H1 (cell line): Measurements from ENCODE around the gene TRIM6. TPM values are rescaled to one million over a fixed set of nuclear protein-coding genes. Genes with fewer than 3 reads are reported as not detected.
"Not testable (repeated sequence)": the region's sequence is repeated elsewhere in the genome, so short reads cannot be mapped to it uniquely, and the experiment has no call there.

Experiments
- CTCF ChIA-PET: fragments of 300-600 bp; sonication (Branson Sonifier 250); formaldehyde crosslinking; loops from one replicate; lab custom pipeline; 2021; ENCODE audit not compliant: partially characterized antibody; lab: Charles Lee
- POLR2A ChIA-PET: fragments of 300-600 bp; sonication (Branson Sonifier 250); formaldehyde crosslinking; loops from one replicate; lab custom pipeline; 2021; ENCODE audit warnings: inconsistent platforms; ENCODE audit not compliant: partially characterized antibody; lab: Charles Lee
- DNase-seq, 2 experiments: peaks; one replicate each; pipeline versions ENCODE4 v3.0.0 to v3.0.0-alpha.2; 2010 to 2022; ENCODE audit warnings: low spot score in 2 of 2, low read depth in 1 of 2, mixed read lengths in 1 of 2
- FAIRE-seq: peaks from 2 replicates; lab custom pipeline; 2011; peaks lifted over from hg19 to GRCh38; lab: Jason Lieb, UNC
- H2AFZ ChIP-seq: 2 replicates; pipeline ENCODE4 v1.8.1; 2012; ENCODE audit warnings: low read length, inconsistent platforms
- H2AK5ac ChIP-seq: 2 replicates; pipeline ENCODE4 v1.6.1; 2013; ENCODE audit warnings: low read depth, low read length
- H2BK120ac ChIP-seq: replicated peaks from 2 replicates; pipeline ENCODE3; 2013; ENCODE audit warnings: low read depth, low read length, inconsistent platforms
- H2BK12ac ChIP-seq: 2 replicates; pipeline ENCODE4 v1.6.1; 2013; ENCODE audit warnings: low read depth, low read length
- H2BK15ac ChIP-seq: 2 replicates; pipeline ENCODE4 v1.6.1; 2013; ENCODE audit warnings: low read length
- H2BK20ac ChIP-seq: 2 replicates; pipeline ENCODE4 v1.6.1; 2013; ENCODE audit warnings: low read length
- H2BK5ac ChIP-seq: 2 replicates; pipeline ENCODE4 v1.6.1; 2013; ENCODE audit warnings: low read depth, low read length
- H3K14ac ChIP-seq: 2 replicates; pipeline ENCODE4 v1.6.1; 2013; ENCODE audit warnings: inconsistent platforms; ENCODE audit not compliant: insufficient read length
- H3K18ac ChIP-seq: 2 replicates; pipeline ENCODE4 v1.6.1; 2013; ENCODE audit warnings: low read length; ENCODE audit errors: extremely low read depth
- H3K23ac ChIP-seq: 2 replicates; pipeline ENCODE4 v1.6.1; 2013; ENCODE audit warnings: inconsistent platforms; ENCODE audit not compliant: insufficient read length
- H3K23me2 ChIP-seq: 2 replicates; pipeline ENCODE4 v1.6.1; 2013; ENCODE audit warnings: low read depth, low read length
- H3K27ac ChIP-seq: 2 replicates; pipeline ENCODE4 v1.6.1; 2011; ENCODE audit warnings: low read depth, low read length, inconsistent platforms
- H3K27me3 ChIP-seq, 4 experiments: replicated peaks in 1 of 4; 1 replicate in 1 of 4; 2 replicates in 3 of 4; pipeline versions ENCODE4 v1.6.1 to v1.8.1; 2011 to 2013; ENCODE audit warnings: low read length in 3 of 4, mild to moderate bottlenecking in 3 of 4, inconsistent platforms in 2 of 4, mixed read lengths in 2 of 4, moderate library complexity in 1 of 4; ENCODE audit not compliant: control insufficient read depth in 3 of 4, insufficient read depth in 3 of 4; ENCODE audit errors: extremely low read depth in 1 of 4
- H3K36me3 ChIP-seq, 4 experiments: 2 replicates each; pipeline versions ENCODE4 v1.6.1 to v1.8.1; 2011 to 2013; ENCODE audit warnings: mild to moderate bottlenecking in 4 of 4, low read length in 3 of 4, moderate library complexity in 2 of 4, control low read depth in 1 of 4, inconsistent platforms in 1 of 4; ENCODE audit not compliant: insufficient read depth in 4 of 4, control insufficient read depth in 2 of 4
- H3K4ac ChIP-seq: replicated peaks from 2 replicates; pipeline ENCODE3; 2013; ENCODE audit warnings: low read length, low read depth, mixed read lengths, inconsistent platforms; ENCODE audit not compliant: insufficient read length
- H3K4me1 ChIP-seq, 4 experiments: replicated peaks in 1 of 4; 1 replicate in 1 of 4; 2 replicates in 3 of 4; pipeline versions ENCODE4 v1.6.1 to v1.8.1; 2011 to 2013; ENCODE audit warnings: low read length in 3 of 4, inconsistent platforms in 2 of 4, mixed read lengths in 1 of 4; ENCODE audit not compliant: insufficient read depth in 4 of 4, control insufficient read depth in 3 of 4
- H3K4me2 ChIP-seq, 2 experiments: 2 replicates each; pipeline versions ENCODE4 v1.6.1 to v1.8.1; 2011 to 2013; ENCODE audit warnings: low read depth in 2 of 2, low read length in 2 of 2, control low read depth in 1 of 2, inconsistent platforms in 1 of 2, mild to moderate bottlenecking in 1 of 2; ENCODE audit not compliant: insufficient read depth in 1 of 2
- H3K4me3 ChIP-seq, 4 experiments: fragments of 200-600, 300-600 bp in 1 of 4; sonication (generic), shearing (Covaris generic), sonication (Bioruptor Twin) in 1 of 4; 2 replicates each; pipeline versions ENCODE4 v1.5.1 to v1.8.1; 2011 to 2016; ENCODE audit warnings: low read length in 4 of 4, low read depth in 3 of 4, control low read depth in 2 of 4, inconsistent platforms in 2 of 4, mild to moderate bottlenecking in 2 of 4, mixed read lengths in 1 of 4, moderate library complexity in 1 of 4; ENCODE audit not compliant: insufficient read depth in 2 of 4; ENCODE audit errors: extremely low read depth in 1 of 4
- H3K56ac ChIP-seq: replicated peaks from 2 replicates; pipeline ENCODE3; 2013; ENCODE audit warnings: low read depth, mild to moderate bottlenecking, mixed read lengths, low read length, inconsistent platforms; ENCODE audit not compliant: insufficient read length
- H3K79me1 ChIP-seq: 2 replicates; pipeline ENCODE4 v1.6.1; 2013; ENCODE audit warnings: low read depth, low read length, control low read depth
- H3K79me2 ChIP-seq, 2 experiments: 2 replicates each; pipeline versions ENCODE4 v1.6.1 to v1.8.1; 2012 to 2013; ENCODE audit warnings: low read length in 2 of 2, mild to moderate bottlenecking in 2 of 2, inconsistent platforms in 1 of 2; ENCODE audit not compliant: insufficient read depth in 2 of 2, control insufficient read depth in 1 of 2
- H3K9ac ChIP-seq, 4 experiments: replicated peaks in 1 of 4; 1 replicate in 1 of 4; 2 replicates in 3 of 4; pipeline versions ENCODE4 v1.6.1 to v1.8.1; 2011 to 2013; ENCODE audit warnings: low read depth in 3 of 4, low read length in 3 of 4, control low read depth in 2 of 4, mild to moderate bottlenecking in 2 of 4, moderate library complexity in 2 of 4, inconsistent platforms in 1 of 4; ENCODE audit errors: extremely low read depth in 1 of 4
- H3K9me3 ChIP-seq, 2 experiments: 2 replicates each; pipeline versions ENCODE4 v1.6.1 to v1.8.1; 2012 to 2013; ENCODE audit warnings: mild to moderate bottlenecking in 2 of 2, moderate library complexity in 2 of 2, control low read depth in 1 of 2, inconsistent platforms in 1 of 2, low read depth in 1 of 2, low read length in 1 of 2, mixed read lengths in 1 of 2; ENCODE audit not compliant: insufficient read depth in 2 of 2
- H4K20me1 ChIP-seq, 2 experiments: replicated peaks in 1 of 2; 2 replicates each; pipeline versions ENCODE3 to v1.8.1; 2011 to 2013; ENCODE audit warnings: inconsistent platforms in 2 of 2, low read length in 2 of 2, mild to moderate bottlenecking in 1 of 2; ENCODE audit not compliant: insufficient read depth in 2 of 2, control insufficient read depth in 1 of 2
- H4K5ac ChIP-seq: 2 replicates; pipeline ENCODE4 v1.6.1; 2013; ENCODE audit warnings: low read length, low read depth, mixed read lengths, inconsistent platforms; ENCODE audit not compliant: insufficient read length
- H4K8ac ChIP-seq: 2 replicates; pipeline ENCODE4 v1.8.0; 2013; ENCODE audit warnings: mild to moderate bottlenecking, moderate library complexity, low read length, inconsistent platforms; ENCODE audit not compliant: insufficient read depth; ENCODE audit errors: extremely low read depth
- H4K91ac ChIP-seq: replicated peaks from 2 replicates; pipeline ENCODE3; 2013; ENCODE audit warnings: low read length, mixed read lengths, inconsistent platforms; ENCODE audit not compliant: insufficient read length
- PHF8 ChIP-seq: fragments of 200-600 bp; sonication (generic); conservative IDR thresholded peaks from 2 replicates; pipeline ENCODE4 v1.7.1; 2012; ENCODE audit warnings: low read depth, mild to moderate bottlenecking, inconsistent platforms, low read length, moderate library complexity
- WGBS, 2 experiments: shearing (Covaris generic) in 1 of 2; methylation state at CpG; one replicate each; pipeline versions ENCODE4 v1.1.6 to v1.1.7; 2013 to 2015; ENCODE audit warnings: low lambda C conversion rate in 2 of 2, mixed read lengths in 2 of 2, inconsistent platforms in 1 of 2, low coverage in 1 of 2, missing lambda C conversion rate in 1 of 2; ENCODE audit not compliant: insufficient replicate concordance in 2 of 2, insufficient coverage in 1 of 2, insufficient read length in 1 of 2; ENCODE audit errors: extremely low coverage in 1 of 2, missing lambda C conversion rate in 1 of 2; 5-methylcytosine and 5-hydroxymethylcytosine counted together
- polyA plus RNA-seq, 7 experiments: library from polyadenylated mRNA; depleted of rRNA in 3 of 7; stranded (reverse) in 5 of 7; unstranded in 2 of 7; fragments of >200 nt in 5 of 7; fragments of 200-250 nt in 2 of 7; gene quantifications; 1 replicate in 5 of 7; 2 replicates in 1 of 7; 4 replicates in 1 of 7; pipeline versions ENCODE4 v1.2.1 to v1.2.3, GENCODE V29; 2011 to 2013; ENCODE audit warnings: missing spikeins in 2 of 7, mixed read lengths in 2 of 7
- total RNA-seq: library from RNA; stranded (reverse); fragmentation: NEBNext Ultra II Directional; extraction: Animal tissue kit (Norgen Biotek cat#: 25700); gene quantifications from 2 replicates; pipeline ENCODE4 v1.2.1, GENCODE V29; 2021

TRIM6 gene
- total and polyA plus RNA-seq, 2 of the 8 experiments (the other 6 are each of a cell fraction or from before 2014, with no cell fraction given) = 21.6 to 23.3 TPM

GRCh38 chr11:5581014-5581413 lies 15.4 kb upstream of the TRIM6 start (continued):
- TF ChIP-seq PHF8 = no peak

- H3K4me2 ChIP-seq, H2BK5ac ChIP-seq, CTCF ChIA-PET, H3K4ac ChIP-seq, FAIRE-seq, H2BK12ac ChIP-seq, H2AK5ac ChIP-seq, H2BK120ac ChIP-seq, H3K27ac ChIP-seq, H3K14ac ChIP-seq, H3K18ac ChIP-seq, H4K8ac ChIP-seq, DNase-seq, H3K56ac ChIP-seq, POLR2A ChIA-PET, H3K23me2 ChIP-seq, H3K4me3 ChIP-seq, H2BK15ac ChIP-seq, H3K4me1 ChIP-seq, H2AFZ ChIP-seq, H4K91ac ChIP-seq, H4K5ac ChIP-seq, H3K27me3 ChIP-seq, H3K23ac ChIP-seq, H3K36me3 ChIP-seq, H2BK20ac ChIP-seq, H3K9me3 ChIP-seq, H3K79me1 ChIP-seq, H3K79me2 ChIP-seq, H3K9ac ChIP-seq, H4K20me1 ChIP-seq: not testable (repeated sequence)
- 95% methylated on average over 5 of the region's 5 CpGs; no CpG with 5 or more reads in 1 of the 2 experiments for WGBS, 2 experiments
Observed at GRCh38 chr11:5584458-5584857, 12.0 kb upstream of the TRIM6 start.
